T-helper 2 cell (primary cell): ENCODE data around the gene CISH.

Experiments used
- DNase-seq, 5 experiments: peaks; one replicate each; pipeline versions ENCODE4 v3.0.0 to v3.0.0-alpha.2; 2012 to 2022

The CISH gene

DNA sequence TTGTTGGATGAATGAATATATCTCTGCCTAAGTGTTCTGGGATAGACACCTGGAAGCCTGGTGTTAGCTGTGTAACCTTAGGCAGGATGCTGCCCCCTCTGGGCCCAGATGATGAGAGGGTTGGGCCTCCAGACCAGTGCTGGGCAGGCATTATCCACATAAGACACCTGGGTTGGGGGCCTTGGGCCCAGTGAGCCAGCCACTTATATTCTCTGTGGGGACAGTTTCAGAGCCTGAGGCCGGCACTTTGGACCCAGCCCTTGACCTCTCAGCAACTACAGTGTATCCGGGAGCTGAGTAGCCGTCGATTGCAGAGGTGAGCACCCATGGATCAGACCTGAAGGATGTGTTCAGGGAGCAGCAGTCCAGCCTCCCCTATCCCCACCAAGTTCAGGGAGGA, 40.1 kb downstream of the CISH start:
- DNase-seq, result no peak

DNA sequence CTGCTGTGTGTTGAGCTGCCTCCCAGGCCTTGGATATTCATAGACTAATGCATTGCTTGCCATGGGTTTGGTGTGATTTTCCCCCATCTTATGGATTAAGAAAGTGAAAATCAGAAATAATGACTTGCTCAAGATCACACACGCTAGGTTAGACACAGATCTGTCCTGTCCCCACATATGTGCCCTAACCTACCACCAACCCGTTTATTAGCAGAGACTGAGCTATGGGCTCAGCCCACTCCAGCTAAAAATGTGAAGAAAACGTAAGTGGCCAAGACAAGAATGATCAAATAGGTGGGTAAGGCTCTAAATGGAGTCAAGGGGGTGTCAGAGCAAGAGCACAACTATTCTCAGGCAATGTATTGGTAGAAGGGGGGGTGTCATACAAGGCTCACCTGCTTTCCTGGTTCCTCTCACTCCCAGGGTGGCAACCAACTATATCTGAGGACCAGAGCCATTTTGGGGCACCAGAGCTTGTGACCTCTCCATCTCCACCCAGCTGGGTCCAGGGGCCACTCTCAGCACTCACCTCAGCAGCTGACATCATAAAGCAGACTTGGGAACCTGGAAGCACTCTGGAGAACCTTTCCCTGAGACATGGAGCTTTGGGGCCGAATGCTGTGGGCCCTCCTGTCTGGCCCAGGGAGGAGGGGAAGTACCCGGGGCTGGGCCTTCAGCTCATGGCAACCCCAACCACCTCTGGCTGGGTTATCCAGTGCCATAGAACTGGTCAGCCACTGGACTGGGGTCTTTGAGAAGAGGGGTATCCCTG, 40.9 kb downstream of the CISH start:
- no peak for DNase-seq

DNA sequence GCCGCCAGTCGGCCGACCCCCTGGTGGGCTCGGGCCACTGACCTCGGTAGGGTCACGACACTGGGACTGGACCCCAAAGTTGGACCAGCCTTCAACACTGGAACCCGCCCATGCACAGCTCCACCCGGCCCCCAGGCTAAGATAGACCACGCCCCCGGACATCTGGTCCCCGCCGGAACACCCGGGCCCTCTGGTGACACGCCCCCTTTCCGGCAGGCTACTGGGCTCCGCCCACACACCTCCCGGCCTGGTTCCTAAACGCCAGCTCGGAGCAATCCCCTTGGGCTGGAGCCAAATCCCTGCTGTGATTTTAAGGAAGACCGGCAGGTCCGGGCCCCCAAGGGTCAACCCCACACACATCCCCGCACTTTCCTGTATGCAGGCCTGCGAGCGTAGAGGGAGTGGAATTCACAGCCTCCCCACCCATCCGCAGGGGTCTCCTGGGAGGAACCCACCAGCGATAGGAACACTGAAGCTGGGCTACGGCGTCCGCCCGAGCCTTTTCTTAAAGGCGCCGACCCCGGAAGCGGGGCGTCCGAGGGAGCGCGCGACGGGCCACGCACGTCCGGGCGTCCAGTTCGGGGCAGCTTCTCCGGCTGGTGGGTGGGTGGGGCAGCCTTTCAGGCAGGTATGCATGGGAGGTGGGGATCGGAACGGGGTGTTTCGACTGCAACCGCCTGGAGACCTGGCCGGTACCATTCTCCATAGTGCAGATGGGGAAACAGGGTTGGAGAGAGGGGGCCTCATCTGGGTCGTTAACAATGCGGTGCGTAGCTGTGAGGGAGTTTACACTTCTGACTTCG, 42.4 kb downstream of the CISH start, which contains the start of gene HEMK1:
HEMK1 (plus strand) TSS at position 576 of the 803 bp plus-strand sequence. CDS start 1,583 bp downstream, outside the sequence.
- DNase-seq, result peak; percentile 84 to 95 (median 90)

DNA sequence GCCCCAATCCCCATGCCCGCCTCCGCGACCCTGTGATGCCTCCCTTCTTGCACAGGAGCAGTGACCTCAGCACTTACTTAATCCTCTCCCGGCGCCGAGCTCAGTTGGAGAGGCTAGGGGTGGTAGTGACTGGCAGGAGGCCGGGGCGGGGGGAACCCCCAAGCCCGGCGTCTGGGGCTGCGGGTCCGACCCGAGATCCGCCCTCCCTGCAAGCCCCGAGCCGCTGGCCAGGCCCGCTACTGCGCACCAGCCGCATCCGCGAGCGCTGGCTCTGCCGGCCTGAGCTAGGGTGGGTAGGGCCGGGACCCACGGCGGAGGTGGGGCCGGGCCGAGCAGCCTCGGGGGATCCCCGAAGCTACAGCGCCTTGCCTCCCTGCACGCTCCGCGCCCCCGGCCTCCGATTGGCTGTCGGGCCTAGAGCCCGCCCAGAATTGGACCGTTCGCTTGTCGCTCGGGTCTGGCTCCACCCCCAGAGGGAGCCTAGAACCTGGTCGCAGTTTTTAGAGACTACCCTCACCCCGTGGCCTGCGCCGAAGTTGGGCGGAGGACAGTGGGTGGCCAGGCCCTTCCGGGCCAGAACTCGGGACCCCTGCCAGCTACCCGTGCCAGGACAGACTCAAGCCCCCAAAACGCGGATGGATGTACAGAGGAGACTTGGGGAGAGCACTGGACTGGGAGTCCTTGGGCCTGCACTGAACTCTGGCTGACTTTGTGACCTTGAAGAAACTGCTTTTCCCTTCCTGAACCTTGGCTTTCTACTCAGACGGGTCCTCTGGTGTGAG, 44.0 kb downstream of the CISH start, which contains the start of gene C3orf18:
C3orf18 (minus strand) TSS at position 362 of the 782 bp plus-strand sequence. CDS start 2,048 bp downstream, outside the sequence.
- DNase-seq, result peak; percentile 88 to 97 (median 92)

DNA sequence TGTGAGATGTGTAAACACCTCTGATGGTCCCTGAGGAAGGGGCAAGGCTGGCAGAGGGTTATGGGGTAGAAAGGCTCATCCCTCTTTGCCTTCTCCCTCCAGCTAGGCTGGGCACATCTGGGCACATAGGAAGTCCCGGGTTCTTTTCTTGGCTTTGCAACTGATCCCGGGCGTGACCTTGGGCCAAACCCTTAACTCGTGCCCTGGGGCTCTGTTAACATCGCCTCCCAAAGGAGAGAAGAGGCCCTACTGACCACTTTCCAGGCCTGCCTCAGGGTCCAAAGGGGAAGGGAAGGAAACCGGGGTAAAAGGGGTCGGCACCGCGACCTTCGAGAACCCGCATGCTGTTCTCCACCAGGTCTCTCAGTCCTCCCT, 44.6 kb downstream of the CISH start:
- DNase-seq, result no peak

DNA sequence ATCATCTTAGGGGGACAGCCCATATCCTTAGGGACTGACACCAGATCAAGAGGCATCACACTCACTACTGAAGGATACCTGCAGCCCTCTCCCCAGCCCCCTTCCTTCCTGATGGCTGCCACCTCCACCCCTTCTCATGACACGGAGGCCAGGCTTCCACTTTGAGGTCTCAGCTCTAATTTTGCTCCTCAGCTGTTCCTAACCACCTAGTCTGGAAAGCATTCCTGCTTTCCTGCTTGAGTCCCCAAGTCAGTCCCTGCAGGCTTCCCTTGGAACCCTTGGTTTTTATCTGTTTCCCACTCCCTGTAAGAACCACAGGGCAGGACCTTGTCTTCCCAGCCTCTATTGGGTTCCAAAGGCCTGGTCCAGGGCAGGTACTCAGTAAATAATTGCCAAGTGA, 47.3 kb downstream of the CISH start:
- DNase-seq, result no peak

DNA sequence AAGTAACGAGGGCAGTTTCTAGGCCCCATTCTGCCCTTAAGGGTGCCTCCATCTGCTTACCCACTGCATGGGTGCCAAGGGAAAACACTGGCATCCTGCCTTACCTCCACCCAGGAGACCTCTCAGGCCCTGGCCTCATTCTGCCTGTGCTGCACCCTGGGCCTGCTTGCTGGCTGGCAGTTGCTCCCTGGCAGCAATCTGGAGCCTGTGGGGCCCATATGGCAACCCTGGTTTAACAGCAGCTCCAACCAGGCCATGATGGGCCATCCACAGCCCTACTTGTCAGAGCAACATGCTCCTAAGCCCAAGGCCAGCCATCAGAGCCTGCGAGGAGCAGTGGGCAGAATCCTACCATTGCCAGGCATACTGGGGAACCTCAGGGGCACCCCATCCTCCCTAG, 47.7 kb downstream of the CISH start:
- no peak for DNase-seq

DNA sequence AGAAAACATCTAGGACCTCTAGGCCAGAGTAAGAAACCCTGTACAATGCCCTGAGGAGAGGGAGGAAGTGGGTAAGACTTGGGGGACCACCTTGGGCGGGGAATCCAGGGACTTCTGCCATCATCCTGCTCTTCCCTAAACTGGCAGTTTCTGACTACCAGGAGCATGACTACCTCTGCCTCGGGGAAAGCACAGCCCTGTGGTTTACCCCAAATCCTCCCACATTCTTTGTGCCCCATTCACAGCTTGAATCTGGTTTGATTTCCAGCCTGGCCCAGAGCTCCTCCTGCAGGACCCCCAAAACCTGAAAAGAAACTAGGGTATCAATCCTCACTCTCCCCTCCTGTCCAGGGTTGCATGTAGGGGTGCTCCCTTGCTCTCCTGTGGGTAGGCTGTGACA, 48.7 kb downstream of the CISH start:
- no peak for DNase-seq

DNA sequence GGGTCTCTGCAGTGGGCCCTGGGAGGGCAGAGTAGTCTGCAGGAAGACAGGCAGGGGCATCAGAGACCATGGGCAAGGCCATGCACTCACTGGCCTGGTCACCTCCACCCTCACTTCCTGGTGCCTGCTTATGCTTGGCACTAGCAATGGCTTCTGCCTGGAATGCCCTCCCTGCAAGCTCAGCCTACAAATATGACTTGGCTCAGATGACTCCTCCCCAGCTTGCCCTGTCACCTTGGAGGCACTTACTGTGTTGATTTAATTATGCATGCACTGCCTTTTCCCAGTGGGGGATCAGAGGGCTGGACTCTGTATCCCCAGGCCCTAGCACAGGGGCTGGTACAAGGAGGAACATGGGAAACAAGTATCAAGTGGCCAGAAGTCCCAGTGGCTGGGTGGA, 51.9 kb downstream of the CISH start:
- no peak for DNase-seq

DNA sequence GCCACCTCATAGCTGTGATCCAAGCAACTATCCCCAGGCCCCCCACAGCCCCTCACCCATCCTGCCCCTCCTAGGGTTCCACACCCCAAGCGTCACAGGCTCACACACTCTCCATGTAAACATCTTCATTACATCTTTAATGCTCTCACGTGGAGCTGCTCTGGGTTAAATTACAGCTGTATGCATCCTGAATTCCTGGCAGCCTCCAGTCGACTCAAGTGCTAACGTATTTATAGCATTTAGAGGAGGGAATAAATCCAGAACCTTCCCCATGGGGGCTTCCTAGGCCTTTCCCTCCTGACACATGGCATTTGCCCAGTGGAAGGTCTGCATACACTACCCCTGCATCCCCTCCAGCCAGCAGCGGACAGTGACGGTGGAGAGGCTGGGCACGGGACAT, 53.7 kb downstream of the CISH start:
- no peak for DNase-seq

DNA sequence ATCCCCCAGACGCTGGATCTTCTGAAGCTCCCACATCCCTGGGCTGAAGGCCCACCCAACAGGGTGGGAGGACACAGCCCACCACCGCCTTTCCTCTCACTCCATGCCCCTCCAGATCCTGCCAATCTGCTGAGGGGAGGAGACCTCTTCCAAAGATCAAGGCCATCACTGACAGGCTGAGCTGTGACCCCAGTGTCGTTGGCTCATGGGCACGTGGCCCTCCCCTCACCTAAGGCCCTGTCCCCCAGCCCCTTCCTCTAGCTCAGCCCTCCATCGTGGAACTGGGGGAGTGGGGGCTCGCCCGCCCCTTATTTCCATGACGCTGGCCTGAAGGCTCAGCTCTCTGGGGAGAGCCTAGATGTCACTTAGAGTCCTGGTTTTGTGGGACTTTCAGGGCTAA, 54.5 kb downstream of the CISH start:
- DNase-seq, result no peak
